GM12891 (cell line): ENCODE results near the gene CCDC159.

ENCODE experiments used
- POLR2A ChIP-seq: IDR thresholded peaks from 2 replicates; pipeline ENCODE4 v1.6.1; 2011; ENCODE audit warnings: low read depth, low read length, control low read depth
- POLR2AphosphoS5 ChIP-seq: IDR thresholded peaks from 2 replicates; pipeline ENCODE4 v1.6.1; 2011; ENCODE audit warnings: low read depth, low read length, control low read depth
- TAF1 ChIP-seq: IDR thresholded peaks from 2 replicates; pipeline ENCODE4 v1.6.1; 2011; ENCODE audit warnings: low read depth, low read length, control low read depth

DNA sequence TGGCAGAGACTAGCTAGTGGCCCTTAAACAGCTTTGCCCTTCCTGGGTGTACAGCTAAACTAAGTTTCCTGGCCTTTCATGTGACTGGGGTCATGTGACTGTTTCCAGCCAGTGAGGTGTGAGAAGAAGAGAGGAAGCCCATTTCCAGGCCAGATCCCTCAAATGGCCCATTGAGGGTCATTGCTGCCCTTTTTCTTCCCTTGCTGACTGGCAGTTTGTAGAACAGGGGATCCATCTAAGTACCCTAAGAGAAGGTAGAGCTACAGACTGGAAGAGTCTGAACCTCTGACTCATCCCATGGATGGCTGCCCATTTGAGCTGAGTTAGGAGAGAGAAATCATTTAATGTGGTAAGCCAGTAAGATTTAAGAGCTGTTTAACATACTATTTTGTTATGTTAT, 30.9 kb downstream of the CCDC159 start:
- 0 out of 2 replicates have a peak, but pooled peaks have one; percentile 40 for TF ChIP-seq POLR2A
- TF ChIP-seq POLR2AphosphoS5, result no peak
- TF ChIP-seq TAF1, result no peak
